OCI-LY1 (cell line): ENCODE measurements around the gene OR11H6.
"Not testable (repeated sequence)": the region's sequence is repeated elsewhere in the genome, so short reads cannot be mapped to it uniquely, and the experiment has no call there.

ENCODE experiments used
- H2AFZ ChIP-seq: fragments of 200-600 bp; sonication (generic), shearing (Covaris generic); 2 replicates; pipeline ENCODE4 v1.6.0; 2014; ENCODE audit warnings: antibody characterized with exemption, mild to moderate bottlenecking, low read length
- H3F3A ChIP-seq: fragments of 200-600 bp; sonication (generic), shearing (Covaris generic); 2 replicates; pipeline ENCODE4 v1.6.0; 2014; ENCODE audit warnings: mild to moderate bottlenecking, antibody characterized with exemption, low read length, moderate library complexity; ENCODE audit not compliant: insufficient read depth
- H3K27ac ChIP-seq: fragments of 200-600 bp; sonication (generic); 2 replicates; pipeline ENCODE4 v1.5.1; 2014; ENCODE audit warnings: low read length, mixed run types, mild to moderate bottlenecking, low read depth; ENCODE audit not compliant: poor library complexity, severe bottlenecking
- H3K27me3 ChIP-seq: fragments of 200-600 bp; sonication (generic); 2 replicates; pipeline ENCODE4 v1.6.0; 2014; ENCODE audit warnings: antibody characterized with exemption, mild to moderate bottlenecking, low read length, moderate library complexity; ENCODE audit not compliant: insufficient read depth
- H3K36me3 ChIP-seq: fragments of 200-600 bp; sonication (generic); 2 replicates; pipeline ENCODE4 v1.6.1; 2014; ENCODE audit warnings: mild to moderate bottlenecking, antibody characterized with exemption, low read length, moderate library complexity, mixed read lengths; ENCODE audit not compliant: insufficient read depth
- H3K4me1 ChIP-seq: fragments of 200-600 bp; sonication (generic); 2 replicates; pipeline ENCODE4 v1.5.1; 2014; ENCODE audit warnings: mild to moderate bottlenecking, low read length, moderate library complexity; ENCODE audit not compliant: insufficient read depth, severe bottlenecking
- H3K4me2 ChIP-seq: fragments of 200-600 bp; sonication (generic), shearing (Covaris generic); 2 replicates; pipeline ENCODE4 v1.6.1; 2014; ENCODE audit warnings: low read length
- H3K4me3 ChIP-seq: fragments of 200-600 bp; sonication (generic); 2 replicates; pipeline ENCODE4 v1.5.1; 2014; ENCODE audit warnings: low read length, low read depth, mild to moderate bottlenecking, mixed read lengths; ENCODE audit not compliant: poor library complexity, severe bottlenecking
- H3K79me2 ChIP-seq: fragments of 200-600 bp; shearing (Covaris generic); 2 replicates; pipeline ENCODE4 v1.6.1; 2016; ENCODE audit warnings: mixed run types, low read length, mixed read lengths; ENCODE audit not compliant: insufficient read depth
- H3K9ac ChIP-seq: fragments of 200-600 bp; sonication (generic), shearing (Covaris generic); 2 replicates; pipeline ENCODE4 v1.6.1; 2014; ENCODE audit warnings: mild to moderate bottlenecking, low read length, mixed read lengths
- H3K9me2 ChIP-seq: fragments of 200-600 bp; sonication (generic), shearing (Covaris generic); 2 replicates; pipeline ENCODE4 v1.6.1; 2014; ENCODE audit warnings: low read depth, mild to moderate bottlenecking, low read length, mixed read lengths
- H3K9me3 ChIP-seq: fragments of 200-600 bp; shearing (Covaris generic); 2 replicates; pipeline ENCODE4 v1.6.1; 2014; ENCODE audit warnings: low read length, mixed read lengths
- H4K20me1 ChIP-seq: fragments of 200-600 bp; sonication (generic), shearing (Covaris generic); 2 replicates; pipeline ENCODE4 v1.6.0; 2016; ENCODE audit warnings: mild to moderate bottlenecking, low read length; ENCODE audit not compliant: insufficient read depth
- CTCF ChIP-seq: fragments of 200-600 bp; sonication (generic), shearing (Covaris generic); IDR thresholded peaks from 2 replicates; pipeline ENCODE4 v1.5.1; 2017; ENCODE audit warnings: mild to moderate bottlenecking, antibody characterized with exemption, low read length, moderate library complexity, mixed read lengths
- EZH2 ChIP-seq: fragments of 200-600 bp; sonication (generic), shearing (Covaris generic); IDR thresholded peaks from 2 replicates; pipeline ENCODE4 v1.8.0; 2017; ENCODE audit warnings: borderline replicate concordance, mixed run types, mild to moderate bottlenecking, antibody characterized with exemption, low read length, moderate library complexity, mixed read lengths

The OR11H6 gene, protein sequence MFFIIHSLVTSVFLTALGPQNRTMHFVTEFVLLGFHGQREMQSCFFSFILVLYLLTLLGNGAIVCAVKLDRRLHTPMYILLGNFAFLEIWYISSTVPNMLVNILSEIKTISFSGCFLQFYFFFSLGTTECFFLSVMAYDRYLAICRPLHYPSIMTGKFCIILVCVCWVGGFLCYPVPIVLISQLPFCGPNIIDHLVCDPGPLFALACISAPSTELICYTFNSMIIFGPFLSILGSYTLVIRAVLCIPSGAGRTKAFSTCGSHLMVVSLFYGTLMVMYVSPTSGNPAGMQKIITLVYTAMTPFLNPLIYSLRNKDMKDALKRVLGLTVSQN

GRCh38 chr14:20223410-20223809, at the start of gene OR11H6:
TSS of gene OR11H6 (plus strand) at chr14:20223710. CDS start at chr14:20223710, 0 bp downstream.
- Histone ChIP-seq H2AFZ (no peak within 1 kb of the TSS), H3K4me3 (no peak within 1 kb of the TSS), H4K20me1 (no peaks in the 10 kb centered on the region), H3K4me1 (no peaks in the 10 kb centered on the region), H3K9me2 (no peaks in the 10 kb centered on the region), H3K9ac (no peak within 1 kb of the TSS), H3K27me3 (no peaks in the 10 kb centered on the region), H3K36me3 (no peaks in the 10 kb centered on the region), H3K9me3 (no peaks in the 10 kb centered on the region), H3K79me2 (no peaks in the 10 kb centered on the region), H3K4me2 (no peak within 1 kb of the TSS), H3K27ac (no peak within 1 kb of the TSS), H3F3A (no peaks in the 10 kb centered on the region)
- TF ChIP-seq EZH2 (no peak), CTCF (no peak)

- H3K9me3 ChIP-seq, H3K4me1 ChIP-seq, H3K79me2 ChIP-seq, H3K36me3 ChIP-seq, H3K27me3 ChIP-seq, H3K9ac ChIP-seq, H3K27ac ChIP-seq, H3F3A ChIP-seq, H2AFZ ChIP-seq, H3K4me3 ChIP-seq, H4K20me1 ChIP-seq, H3K9me2 ChIP-seq, H3K4me2 ChIP-seq: not testable (repeated sequence)
Measured at GRCh38 chr14:20174205-20174604, 49.3 kb upstream of the OR11H6 start.

DNA sequence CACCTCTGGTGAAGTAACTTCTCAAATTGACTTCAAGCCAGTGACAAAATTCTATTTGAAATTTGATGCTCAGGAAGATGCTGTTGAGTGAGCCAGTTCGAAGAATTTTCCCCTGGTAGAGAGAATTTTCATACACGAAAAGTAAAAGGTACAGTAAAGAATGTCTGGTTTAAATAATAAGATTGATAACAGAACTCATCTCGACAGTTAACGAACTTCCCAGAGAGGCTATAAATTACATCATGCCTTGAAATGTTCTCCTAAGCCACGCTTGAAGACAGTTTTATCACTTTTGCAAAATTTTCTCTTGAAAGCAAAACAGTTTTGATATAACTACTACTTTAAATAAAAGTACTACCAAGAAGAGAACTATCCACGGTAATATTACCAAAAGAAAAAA, 47.2 kb upstream of the OR11H6 start:
- H3K27me3 ChIP-seq: no peaks in the 10 kb centered on the region
- H3K9me2 ChIP-seq: no peaks in the 10 kb centered on the region
- no peaks in the 10 kb centered on the region for H3K4me1 ChIP-seq
- no peak overlapping the region for H3K27ac ChIP-seq
- H4K20me1 ChIP-seq: no peaks in the 10 kb centered on the region
- H2AFZ ChIP-seq: no peak overlapping the region
- H3K4me3 ChIP-seq: no peak overlapping the region
- no peaks in the 10 kb centered on the region for H3K36me3 ChIP-seq
- no peak for TF ChIP-seq CTCF
- H3F3A ChIP-seq: no peaks in the 10 kb centered on the region
- H3K9me3 ChIP-seq: no peaks in the 10 kb centered on the region
- H3K9ac ChIP-seq: no peak overlapping the region
- no peak overlapping the region for H3K4me2 ChIP-seq
- H3K79me2 ChIP-seq: no peaks in the 10 kb centered on the region

DNA sequence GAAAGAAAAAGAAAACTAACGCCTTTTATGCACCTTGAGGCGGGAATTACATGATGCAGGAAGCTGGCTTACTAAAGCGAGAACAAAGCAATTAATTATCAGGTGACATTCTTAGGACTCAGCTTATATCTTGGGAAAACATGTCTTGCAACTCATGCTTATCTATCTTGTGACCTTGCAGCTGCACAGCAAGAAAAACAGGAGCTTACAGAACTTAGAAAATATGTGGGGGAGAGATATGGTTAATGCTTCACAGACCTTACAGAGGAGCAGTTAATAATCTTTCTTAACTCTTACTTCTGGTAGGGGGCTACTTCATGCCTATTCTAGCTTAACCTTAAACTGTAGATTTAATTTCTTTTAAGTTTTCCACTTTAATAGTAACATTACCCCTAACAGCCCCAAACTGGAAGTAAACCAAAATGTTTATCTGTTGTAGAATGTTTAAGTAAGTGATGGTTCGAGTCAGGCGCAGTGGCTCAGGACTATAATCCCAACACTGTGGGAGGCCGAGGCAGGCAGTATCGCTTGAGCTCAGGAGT, 46.0 kb upstream of the OR11H6 start:
- no peak overlapping the region for H3K4me3 ChIP-seq
- H3K79me2 ChIP-seq: no peaks in the 10 kb centered on the region
- TF ChIP-seq EZH2: no peak
- no peak for TF ChIP-seq CTCF
- no peak overlapping the region for H3K9ac ChIP-seq
- H3K9me2 ChIP-seq: no peaks in the 10 kb centered on the region
- H3K4me2 ChIP-seq: no peak overlapping the region
- no peaks in the 10 kb centered on the region for H3K9me3 ChIP-seq
- no peak overlapping the region for H3K27ac ChIP-seq
- no peaks in the 10 kb centered on the region for H3K4me1 ChIP-seq
- H2AFZ ChIP-seq: no peak overlapping the region
- H3F3A ChIP-seq: no peaks in the 10 kb centered on the region
- H4K20me1 ChIP-seq: no peaks in the 10 kb centered on the region
- H3K27me3 ChIP-seq: no peaks in the 10 kb centered on the region
- no peaks in the 10 kb centered on the region for H3K36me3 ChIP-seq
